Stimulated activated CD4-positive, alpha-beta T cell treated with anti-CD3 and anti-CD28 coated beads, Interleukin-15, amount 100 ng/mL, for 1 hour (primary cell): ENCODE results near the gene F2.
A peak's percentile ranks its signal among the peaks of the same experiment; 100 is the strongest.
"Not testable (repeated sequence)": the region's sequence is repeated elsewhere in the genome, so short reads cannot be mapped to it uniquely, and the experiment has no call there.

Experiments
- DNase-seq, 2 donors: peaks; one replicate each; pipeline ENCODE4 v3.0.0-alpha.2; 2020; ENCODE audit warnings: low read depth in 1 of 2, low spot score in 1 of 2

F2 gene

DNA sequence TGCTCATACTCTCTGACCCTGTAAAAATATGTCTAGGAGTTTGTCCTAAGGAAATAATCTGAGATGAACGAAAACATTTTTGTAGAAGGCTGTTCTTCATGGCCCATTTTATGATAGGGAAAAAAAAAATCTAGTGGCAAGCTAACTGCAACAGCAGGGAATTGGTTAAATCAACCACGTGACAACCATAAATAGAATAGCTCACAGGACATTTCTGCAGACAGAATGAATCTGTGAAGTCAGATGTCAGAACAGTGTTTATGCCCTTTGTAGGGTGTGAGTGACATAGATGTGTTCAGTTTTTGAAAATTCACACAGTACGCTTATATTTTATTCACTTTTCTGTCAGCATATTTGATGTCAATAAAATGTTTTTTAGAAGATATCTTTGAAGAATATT, 34.6 kb upstream of the F2 start:
- no peak for DNase-seq

DNA sequence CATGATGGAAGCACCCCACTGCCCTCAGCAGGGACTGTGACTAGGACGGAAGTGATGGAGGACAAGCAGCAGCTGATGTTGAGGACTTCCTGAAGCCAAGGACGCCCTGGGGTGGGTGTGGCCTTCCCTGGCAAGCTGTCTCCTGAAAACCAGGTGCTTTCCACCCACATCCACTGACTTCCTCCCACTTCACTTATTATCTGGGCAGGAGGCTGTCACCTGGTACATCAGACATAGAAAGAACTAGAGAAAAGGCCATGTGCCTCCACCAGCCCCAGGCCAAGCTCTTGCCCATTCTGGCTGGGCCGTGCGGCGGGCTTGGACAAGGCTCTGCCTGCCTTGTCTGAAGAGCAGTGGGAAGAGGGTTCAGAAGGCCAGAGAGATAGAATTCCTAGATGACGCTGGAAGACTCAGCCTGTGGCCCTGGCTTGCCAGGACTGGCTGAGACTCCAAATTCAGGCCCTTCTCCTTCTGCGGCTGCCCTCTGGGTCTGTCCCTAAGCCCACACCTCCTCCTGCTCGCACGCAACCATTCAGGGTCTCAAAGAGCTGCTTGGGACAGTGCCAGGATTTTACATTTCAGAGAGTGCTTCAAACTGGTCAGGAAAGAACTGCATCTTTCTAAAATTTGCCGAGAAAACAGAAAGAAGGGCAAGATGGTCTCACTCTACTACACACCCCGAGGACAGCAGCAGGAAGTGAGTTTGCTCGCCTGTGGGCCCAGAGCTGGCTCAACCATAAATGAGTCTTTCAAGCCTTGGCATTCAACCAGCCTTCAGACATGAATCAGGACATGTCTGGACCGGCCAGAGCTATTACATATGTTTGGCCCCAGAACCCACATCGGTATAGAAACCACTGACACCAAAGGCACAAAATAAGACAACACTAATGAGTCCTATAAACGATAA, 31.9 kb upstream of the F2 start:
- no peak for DNase-seq

DNA sequence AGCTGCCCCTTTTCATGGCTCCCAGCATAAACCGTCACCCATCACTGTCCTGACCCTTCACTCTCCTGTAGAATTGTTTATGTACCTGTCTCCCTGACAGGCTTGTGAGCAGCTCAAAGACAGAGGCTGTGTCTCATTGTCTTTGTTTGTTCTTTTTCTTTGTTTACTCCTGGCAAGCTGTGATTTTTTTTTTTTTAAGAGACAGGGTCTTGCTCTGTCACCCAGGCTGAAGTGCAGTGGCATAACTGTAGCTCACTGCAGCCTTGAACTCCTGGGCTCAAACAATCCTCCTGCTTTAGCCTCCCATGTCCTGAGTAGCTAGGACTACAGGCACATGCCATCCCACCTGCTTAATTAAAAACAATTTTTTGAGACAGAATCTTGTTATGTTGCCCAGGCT, 28.3 kb upstream of the F2 start:
- DNase-seq = no peak

DNA sequence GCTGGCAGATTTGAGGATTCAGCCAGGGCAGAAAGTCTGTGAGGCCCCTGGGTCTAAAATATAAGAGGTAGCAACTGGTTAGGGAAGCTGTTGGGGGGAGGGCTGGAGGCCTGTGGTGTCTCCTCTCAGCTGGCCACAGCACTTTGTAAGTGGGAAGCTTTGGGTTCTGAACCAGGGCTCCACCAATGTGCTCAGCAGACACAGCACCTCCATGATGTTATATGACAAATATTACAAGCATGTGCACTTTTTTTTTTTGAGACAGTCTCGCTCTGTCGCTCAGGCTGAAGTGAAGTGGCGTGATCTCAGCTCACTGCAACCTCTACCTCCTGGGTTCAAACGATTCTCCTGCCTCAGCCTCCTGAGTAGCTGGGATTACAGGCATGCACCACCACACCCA, 26.6 kb upstream of the F2 start:
- no peak for DNase-seq

DNA sequence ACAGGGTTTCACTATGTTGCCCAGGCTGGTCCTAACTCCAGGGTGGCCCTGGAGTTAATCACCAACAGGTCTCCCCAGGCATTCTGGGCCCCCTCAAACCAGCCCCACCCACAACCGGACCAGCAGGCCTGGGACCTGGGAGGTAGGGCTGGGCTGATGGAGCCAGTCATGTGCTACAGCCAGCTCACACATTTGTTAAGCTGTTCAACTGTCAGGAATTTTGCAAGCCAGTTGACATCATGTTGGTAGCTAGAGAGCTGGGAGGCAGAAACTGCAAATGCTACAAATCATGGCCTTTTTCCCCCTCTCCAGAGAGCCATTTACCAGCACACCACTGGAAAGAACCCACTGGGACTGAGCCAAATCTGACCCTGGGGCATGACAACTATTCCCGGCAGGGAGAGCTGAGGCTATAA, 25.4 kb upstream of the F2 start:
- no peak for DNase-seq

DNA sequence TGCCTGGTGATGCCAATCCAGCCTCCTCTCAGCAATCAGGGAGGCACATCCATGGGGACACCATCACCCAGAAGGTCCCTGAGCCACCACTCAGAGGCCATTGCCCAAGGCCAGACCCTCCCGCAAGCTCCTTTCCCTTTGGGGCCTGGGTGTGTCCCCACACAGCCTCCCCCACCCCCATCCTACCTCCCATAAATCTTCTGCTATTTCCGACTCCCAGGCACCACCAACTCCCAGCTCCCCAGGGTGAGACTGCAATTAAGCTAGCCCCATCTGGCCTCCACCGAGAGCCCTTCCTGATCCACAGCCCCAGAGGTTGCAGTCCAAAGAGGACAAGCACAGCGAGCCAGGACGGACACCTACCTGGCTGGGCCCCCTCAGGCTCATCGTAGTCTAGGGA, 24.9 kb upstream of the F2 start:
- no peak for DNase-seq

DNA sequence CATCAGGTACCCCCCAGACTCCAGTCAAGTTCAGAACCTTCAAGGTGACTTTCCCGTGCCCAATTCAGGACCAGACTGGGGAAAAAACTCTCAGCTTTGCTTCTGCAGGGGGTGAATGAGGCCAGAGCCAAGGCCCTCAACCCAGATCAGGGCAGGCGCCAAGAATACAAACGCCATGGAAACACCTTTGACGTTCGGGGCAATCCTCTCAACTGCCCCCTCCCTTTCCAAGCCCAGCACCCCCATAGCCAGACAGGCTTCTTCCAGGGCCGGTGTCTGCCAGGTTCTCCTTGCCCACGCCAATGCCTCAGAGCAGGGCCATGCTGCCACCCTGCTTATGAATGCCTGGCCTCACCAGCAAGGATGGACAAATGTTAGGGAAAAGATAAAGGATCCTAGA, 24.4 kb upstream of the F2 start:
- DNase-seq = no peak

DNA sequence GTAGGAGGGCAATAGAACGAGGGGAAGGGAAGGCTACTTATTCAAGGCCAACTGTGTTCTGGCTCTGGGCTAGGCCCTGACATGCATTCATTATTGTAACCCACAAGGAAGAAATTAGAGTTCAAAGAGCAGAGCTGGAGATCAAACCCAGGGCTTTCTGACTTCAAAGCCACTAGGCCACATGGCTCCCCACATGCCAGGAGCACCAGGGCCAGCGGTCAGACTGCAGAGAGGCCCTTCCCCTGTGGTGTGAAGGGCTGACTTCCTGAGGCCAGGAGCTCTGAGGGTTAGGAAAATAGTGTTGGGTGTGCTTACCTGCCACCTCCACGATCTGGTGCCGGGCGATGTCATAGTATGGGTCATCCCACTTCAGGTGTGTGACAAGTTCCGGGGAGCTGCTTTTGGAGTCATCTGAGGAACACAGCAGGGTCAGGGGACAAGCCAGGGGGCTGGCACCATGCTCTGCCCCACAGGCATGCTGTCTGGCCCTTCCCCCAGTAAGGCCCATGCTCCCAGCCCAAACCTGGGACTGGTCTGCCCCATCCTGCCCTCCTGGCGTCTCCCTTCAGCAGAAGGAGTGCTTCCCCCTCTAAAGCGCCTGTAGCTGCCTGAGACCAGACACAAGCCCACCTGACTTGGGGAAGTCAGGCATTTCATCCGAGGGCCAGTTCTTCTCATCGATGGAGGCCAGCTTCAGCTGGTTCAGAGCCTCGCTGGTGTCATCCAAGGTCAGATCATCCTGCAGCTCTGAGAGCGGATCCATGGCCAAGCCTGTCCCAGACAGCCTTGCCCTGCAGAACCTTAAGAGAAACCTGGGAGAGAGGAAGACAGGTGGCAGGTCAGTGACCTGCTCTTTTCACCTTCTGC, 23.4 kb upstream of the F2 start:
- no peak for DNase-seq

DNA sequence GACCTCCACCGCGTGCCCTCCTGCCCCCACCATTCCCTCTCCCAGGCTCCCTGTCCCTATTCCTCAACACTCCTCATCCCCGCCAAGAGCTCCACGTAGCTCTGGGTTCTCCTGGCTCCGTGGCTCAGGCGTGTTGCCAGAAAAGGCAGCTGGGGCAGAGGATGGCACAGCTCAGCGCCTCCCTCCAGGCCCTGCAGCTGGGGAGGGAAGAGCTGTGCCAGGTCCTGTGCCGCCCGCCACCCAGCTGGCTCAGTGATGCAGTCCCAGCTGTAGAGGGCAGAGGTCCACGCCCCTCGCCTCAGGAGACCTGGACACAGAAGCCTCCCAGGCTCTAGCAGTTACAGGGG, 22.8 kb upstream of the F2 start:
- DNase-seq = no peak

DNA sequence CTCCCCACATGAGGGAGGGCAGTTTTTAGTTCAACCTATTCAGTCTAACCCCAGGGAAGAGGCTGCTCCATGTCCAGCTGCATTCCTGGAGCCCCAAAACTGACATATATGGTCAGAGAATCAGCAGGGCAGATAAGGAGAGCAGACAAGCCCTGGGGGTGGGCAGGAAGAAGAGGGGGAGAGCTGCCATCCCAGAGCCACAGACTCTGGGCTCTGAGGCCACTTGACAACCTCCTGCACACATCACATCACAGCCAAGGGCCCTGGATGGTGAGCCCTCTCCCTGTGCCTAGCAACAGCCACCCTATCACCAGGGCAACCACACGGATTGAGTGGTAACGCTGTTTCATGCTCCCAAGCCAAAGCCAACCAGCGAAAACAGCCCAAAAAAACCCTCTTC, 21.7 kb upstream of the F2 start:
- DNase-seq = no peak

DNA sequence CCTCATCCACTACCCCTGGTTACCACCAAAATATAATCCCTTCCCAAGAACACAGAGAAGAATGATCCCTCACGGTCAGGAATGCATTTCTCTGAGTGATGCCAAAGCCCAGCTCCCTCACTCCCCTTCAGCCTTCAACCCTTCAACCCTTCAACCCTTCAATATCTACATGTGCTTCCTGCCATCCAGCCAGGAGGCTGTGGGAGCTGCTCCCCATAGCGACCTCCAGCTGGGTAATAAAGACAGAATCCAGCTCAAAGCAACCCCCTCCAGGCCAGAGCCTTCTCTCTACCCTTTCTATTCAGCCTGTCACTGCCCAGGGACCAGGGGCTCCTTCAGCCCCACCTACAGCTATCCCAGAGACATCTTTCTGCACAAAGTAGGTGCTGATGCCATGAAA, 21.3 kb upstream of the F2 start:
- DNase-seq = no peak

DNA sequence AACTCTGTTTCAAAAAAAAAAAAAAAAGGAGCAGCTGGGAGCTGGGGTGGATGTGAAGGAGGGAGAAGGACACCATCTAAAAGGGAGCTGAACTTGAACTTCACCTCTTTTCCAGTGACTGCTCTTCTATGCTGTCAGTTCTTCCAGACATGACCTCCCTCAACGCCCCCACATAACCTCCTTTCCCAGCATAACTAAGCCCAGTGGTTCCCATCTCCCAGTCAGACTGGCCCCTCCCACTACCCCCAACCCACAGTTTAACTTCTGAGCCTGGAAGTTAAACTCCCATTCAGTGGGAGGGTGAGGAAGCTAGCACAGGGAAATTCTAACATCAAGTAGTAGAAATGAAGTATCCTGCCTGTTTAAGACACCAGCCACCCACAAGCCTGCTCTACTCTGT, 20.4 kb upstream of the F2 start:
- no peak for DNase-seq

DNA sequence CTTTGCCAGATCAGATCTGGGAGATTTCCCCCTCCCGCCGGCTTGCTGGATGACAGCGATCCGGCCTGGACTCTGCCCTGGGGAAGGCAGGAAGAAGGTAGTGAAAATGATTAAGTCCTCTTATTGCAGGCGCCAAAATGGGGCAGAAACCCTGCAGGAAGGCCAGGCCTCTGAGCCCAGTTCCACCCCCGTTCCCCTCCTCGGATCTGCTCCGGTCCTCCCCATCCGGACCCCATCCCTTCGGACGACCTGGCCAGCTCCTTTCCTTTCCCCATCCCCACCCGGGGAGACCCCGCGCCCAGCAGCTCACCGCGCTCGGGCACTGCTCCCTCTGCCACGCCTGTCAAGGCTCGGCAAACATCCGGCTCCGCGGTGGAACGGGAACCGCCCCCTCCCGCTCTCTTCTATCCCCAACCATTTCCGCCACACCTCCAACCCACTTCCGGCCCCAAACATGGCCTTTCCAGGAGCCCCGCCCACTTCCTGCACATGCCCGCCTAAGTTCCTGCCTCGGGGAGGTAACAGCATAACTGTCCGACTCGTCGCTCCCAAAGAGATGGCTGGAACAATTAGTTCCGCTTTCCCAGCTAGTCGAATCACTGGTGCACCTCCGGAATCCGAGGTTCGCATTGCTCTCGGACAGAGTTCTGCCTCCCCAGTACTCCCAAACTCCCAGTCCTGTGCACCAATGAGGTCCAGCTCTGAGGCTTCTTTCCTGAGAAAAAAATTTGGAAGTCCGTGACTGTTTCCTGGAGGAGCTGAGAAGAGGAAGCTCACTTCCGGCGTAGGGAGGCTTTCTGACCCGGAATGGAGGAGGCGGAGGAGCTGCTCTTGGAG, 18.6 kb upstream of the F2 start, which contains the start of the genes ARHGAP1 and ZNF408:
TSS of gene ARHGAP1 (minus strand) at position 379 of the 837 bp plus-strand sequence. CDS start 4,512 bp downstream, outside the sequence.
TSS of gene ZNF408 (plus strand) at position 791 of the 837 bp plus-strand sequence. CDS start at position 808, 17 bp downstream.
- peak; percentile 97 to 98 for DNase-seq

DNA sequence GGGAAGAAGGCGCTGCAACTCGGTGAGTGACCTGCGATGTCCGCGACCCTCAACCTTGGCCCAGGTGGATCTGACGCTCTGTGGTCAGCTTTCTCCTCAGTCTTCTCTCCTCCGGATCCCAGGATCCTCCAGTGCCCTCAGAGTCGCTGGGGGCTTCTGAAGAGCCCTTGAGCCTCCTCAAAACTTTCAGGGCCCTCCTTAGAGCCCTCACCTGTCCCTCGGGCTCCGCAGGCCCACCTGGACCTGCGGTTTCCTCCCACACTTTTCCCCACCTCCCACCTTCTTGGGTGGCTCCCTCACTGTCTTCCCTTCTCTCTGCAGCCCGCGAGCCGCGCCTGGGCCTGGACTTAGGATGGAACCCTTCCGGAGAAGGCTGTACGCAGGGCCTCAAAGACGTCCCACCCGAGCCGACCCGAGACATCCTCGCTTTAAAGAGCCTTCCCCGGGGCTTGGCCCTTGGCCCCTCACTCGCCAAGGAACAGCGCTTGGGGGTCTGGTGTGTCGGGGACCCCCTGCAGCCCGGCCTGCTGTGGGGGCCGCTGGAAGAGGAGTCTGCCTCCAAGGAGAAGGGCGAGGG, 17.8 kb upstream of the F2 start:
- DNase-seq = no peak

DNA sequence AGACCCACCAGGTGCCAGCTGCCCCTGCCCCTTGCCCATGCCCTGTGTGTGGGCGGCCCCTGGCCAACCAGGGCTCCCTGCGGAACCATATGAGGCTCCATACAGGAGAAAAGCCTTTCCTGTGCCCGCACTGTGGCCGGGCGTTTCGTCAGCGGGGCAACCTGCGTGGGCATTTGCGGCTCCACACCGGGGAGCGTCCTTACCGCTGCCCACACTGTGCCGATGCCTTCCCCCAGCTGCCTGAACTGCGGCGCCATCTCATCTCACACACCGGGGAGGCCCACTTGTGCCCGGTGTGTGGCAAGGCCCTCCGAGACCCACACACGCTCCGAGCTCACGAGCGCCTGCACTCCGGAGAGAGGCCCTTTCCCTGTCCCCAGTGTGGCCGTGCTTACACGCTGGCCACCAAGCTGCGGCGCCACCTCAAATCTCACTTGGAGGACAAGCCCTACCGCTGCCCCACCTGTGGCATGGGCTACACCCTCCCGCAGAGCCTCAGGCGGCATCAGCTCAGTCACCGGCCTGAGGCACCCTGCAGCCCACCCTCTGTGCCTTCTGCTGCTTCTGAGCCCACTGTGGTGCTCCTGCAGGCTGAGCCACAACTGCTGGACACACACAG, 13.8 kb upstream of the F2 start:
- no peak for DNase-seq

DNA sequence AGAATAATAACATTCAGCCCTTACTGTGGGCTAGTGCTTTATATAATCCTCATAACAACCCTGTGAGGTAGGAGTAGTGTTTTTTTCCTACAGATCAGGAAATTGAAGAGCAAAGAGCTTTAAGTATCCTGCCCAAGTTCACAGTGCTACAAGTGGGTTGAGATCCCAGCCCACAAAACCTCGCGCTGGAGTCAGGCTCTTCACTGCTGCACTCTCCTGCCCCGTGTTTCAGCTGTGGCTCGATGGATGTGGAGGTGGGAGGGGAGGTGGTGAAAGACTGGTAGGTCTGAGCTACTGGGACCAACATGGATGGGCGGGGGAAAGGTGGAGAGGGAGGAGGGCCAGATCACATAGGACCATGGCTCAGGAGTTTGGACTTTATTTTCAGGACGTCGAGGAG, 12.1 kb upstream of the F2 start:
- no peak for DNase-seq

DNA sequence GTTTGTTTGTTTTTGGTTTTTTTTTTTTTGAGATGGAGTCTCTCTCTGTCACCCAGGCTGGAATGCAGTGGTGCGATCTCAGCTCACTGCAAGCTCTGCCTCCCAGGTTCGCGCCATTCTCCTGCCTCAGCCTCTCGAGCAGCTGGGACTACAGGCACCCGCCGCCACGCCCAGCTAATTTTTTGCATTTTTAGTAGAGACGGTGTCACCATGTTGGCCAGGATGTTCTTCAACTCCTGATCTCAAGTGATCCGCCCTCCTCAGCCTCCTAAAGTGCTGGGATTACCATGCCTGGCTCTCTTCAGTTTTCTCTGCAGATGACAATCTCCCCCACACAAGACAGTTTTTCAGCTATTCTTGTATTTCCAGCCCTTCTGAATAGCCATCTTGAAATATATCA, 9.7 kb upstream of the F2 start:
- not testable (repeated sequence) for DNase-seq

DNA sequence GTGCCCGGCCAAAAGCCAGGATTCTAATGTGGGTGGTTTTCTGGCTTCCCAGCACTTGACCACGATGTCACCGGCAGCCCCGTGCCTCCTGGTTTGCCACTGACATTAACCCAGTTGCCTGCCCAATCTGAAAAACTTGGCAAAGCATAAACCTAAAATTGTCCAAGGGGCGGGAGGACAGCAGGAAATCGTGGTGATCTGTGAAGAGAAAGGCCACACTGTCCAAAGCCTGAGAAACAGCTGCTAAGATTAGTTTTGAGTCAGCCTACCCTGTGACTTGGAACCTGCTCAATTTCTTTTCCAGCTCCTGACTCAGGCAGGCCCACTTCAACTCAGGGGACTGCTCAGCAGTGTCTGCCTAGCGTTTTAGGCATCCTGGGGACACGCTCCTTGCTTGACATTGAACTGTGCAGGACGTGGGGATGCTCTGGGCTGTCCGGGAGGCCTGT, 8.2 kb upstream of the F2 start:
- no peak for DNase-seq

DNA sequence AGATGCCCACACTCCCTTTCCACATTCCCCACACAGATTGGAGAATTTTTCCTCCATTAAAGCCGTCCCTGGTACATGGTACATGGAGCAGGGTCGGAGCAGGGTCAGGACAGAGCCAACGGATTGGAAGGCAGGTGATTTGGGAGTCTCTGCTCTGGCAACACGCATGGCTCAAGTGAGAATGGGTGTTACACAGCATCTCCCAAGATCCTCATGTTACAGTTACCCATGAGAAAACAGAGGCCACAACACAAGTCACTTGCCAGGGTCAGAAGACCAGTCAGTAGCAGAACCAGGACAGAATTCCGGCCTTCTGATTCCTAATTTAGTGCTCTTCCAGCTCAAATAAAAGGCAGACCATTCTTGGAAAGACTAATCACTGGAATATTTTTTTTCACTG, 7.7 kb upstream of the F2 start:
- no peak for DNase-seq

DNA sequence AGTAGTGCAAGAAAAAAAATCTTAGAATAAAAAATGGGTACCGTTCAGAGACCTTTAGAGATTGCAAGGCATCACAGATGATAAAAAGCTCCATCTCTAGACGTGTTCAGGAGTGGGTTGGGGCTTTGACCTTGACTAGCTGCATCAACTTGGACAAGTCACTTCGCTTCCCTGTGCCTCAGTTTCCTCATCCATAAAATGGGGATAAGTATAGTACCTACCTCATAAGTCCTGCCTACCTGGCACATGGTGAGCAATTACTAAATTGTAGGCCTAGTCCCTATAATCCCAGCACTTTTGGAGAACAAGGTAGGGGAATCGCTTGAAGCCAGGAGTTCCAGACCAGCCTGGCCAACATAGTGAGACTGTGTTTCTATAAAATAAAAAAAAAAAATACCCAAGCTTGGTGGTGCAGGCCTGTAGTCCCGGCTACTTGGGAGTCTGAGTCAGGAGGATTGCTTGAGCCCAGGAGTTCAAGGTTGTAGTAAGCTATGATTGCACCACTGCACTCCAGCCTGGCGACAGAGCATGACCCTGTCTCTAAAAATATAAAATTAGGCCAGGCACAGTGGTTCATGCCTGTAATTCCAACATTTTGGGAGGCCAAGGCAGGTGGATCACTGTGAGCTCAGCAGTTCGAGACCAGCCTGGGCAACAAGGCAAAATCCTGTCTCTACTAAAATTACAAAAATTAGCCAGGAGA, 6.0 kb upstream of the F2 start:
- no peak for DNase-seq
